HepG2 (cell line): ENCODE results near the gene TBL3. TPM values are rescaled to one million over a fixed set of nuclear protein-coding genes. Genes with fewer than 3 reads are reported as not detected.

ENCODE experiments used
- CBX2 ChIP-seq, 2 experiments: fragments of 200-600 bp in 1 of 2; sonication (generic); formaldehyde crosslinking in 1 of 2; IDR thresholded peaks; 2 replicates each; pipeline versions ENCODE4 v1.7.0 to v1.8.1; 2018 to 2022; ENCODE audit warnings: low read depth in 2 of 2, low read length in 1 of 2, mild to moderate bottlenecking in 1 of 2, missing genetic modification reagents in 1 of 2
- DMAP1 ChIP-seq: IDR thresholded peaks from 2 replicates; pipeline ENCODE4 v1.6.1; 2016
- GABPA ChIP-seq, 2 experiments: IDR thresholded peaks; 2 replicates each; pipeline ENCODE4 v1.6.1; 2011 to 2016; ENCODE audit warnings: low read depth in 2 of 2, low read length in 1 of 2, missing biosample characterization in 1 of 2, missing genetic modification characterization in 1 of 2
- HOXA7 ChIP-seq: sonication (generic); formaldehyde crosslinking; IDR thresholded peaks from 2 replicates; pipeline ENCODE4 v1.8.1; 2022; ENCODE audit warnings: mild to moderate bottlenecking, missing genetic modification reagents, moderate library complexity
- MIXL1 ChIP-seq: IDR thresholded peaks from 2 replicates; pipeline ENCODE4 v1.6.1; 2016
- RARA ChIP-seq: IDR thresholded peaks from 2 replicates; pipeline ENCODE4 v1.6.1; 2016; ENCODE audit warnings: missing genetic modification reagents, missing compliant biosample characterization
- SOX6 ChIP-seq, 2 experiments: fragments of 450-650 bp in 1 of 2; sonication (generic) in 1 of 2; formaldehyde crosslinking in 1 of 2; IDR thresholded peaks; 2 replicates each; pipeline versions ENCODE4 v1.4.0 to v1.6.1; 2017 to 2020; ENCODE audit warnings: antibody characterized with exemption in 1 of 2, mild to moderate bottlenecking in 1 of 2, missing genetic modification reagents in 1 of 2
- SP4 ChIP-seq: sonication (generic); formaldehyde crosslinking; IDR thresholded peaks from 2 replicates; pipeline ENCODE4 v1.8.1; 2023; ENCODE audit warnings: mild to moderate bottlenecking, missing genetic modification reagents
- ZNF33A ChIP-seq: sonication (generic); formaldehyde crosslinking; IDR thresholded peaks from 2 replicates; pipeline ENCODE4 v1.5.1; 2020; ENCODE audit warnings: missing genetic modification reagents, mild to moderate bottlenecking, moderate library complexity, borderline replicate concordance
- ZNF556 ChIP-seq: sonication (generic); formaldehyde crosslinking; IDR thresholded peaks from 2 replicates; pipeline ENCODE4 v1.4.0; 2020; ENCODE audit warnings: mild to moderate bottlenecking, missing genetic modification reagents, borderline replicate concordance
- ZNF709 ChIP-seq: sonication (generic); formaldehyde crosslinking; IDR thresholded peaks from 2 replicates; pipeline ENCODE4 v1.5.0; 2020; ENCODE audit warnings: mild to moderate bottlenecking, missing genetic modification reagents
- polyA plus RNA-seq, 8 experiments: library from polyadenylated mRNA; depleted of rRNA in 3 of 8; stranded (reverse) in 7 of 8; unstranded in 1 of 8; fragments of >200 nt; fragmentation: Illumina TruSeq in 4 of 8; extraction: Trizol in 4 of 8; gene quantifications; 2 replicates each; pipeline versions ENCODE4 v1.2.1 to v1.2.3, GENCODE V29; 2011 to 2016; ENCODE audit warnings: low read depth in 4 of 8, missing spikeins in 1 of 8, mixed read lengths in 1 of 8; ENCODE audit not compliant: insufficient read depth in 1 of 8
- total RNA-seq, 5 experiments: library from RNA; depleted of rRNA; stranded (reverse); fragments of >200 nt; fragmentation: Illumina TruSeq; extraction: Trizol; gene quantifications; 2 replicates each; pipeline ENCODE4 v1.2.3, GENCODE V29; 2016; ENCODE audit warnings: low read depth in 1 of 5
- TF ChIP-seq, protein P1 (sequence below): sonication (generic); formaldehyde crosslinking; IDR thresholded peaks from 2 replicates; pipeline ENCODE4 v1.4.0; 2020; ENCODE audit warnings: mild to moderate bottlenecking, missing genetic modification reagents
- TF ChIP-seq, protein P2 (sequence below): sonication (generic); formaldehyde crosslinking; IDR thresholded peaks from one replicate; pipeline ENCODE4 v1.5.1; 2020; ENCODE audit warnings: mild to moderate bottlenecking, missing genetic modification reagents; ENCODE audit errors: not compliant biosample characterization
- TF ChIP-seq, protein P3 (sequence below): sonication (generic); formaldehyde crosslinking; IDR thresholded peaks from 2 replicates; pipeline ENCODE4 v1.9.0; 2021; ENCODE audit warnings: missing genetic modification reagents, borderline replicate concordance
- TF ChIP-seq, protein P4 (sequence below): IDR thresholded peaks from 2 replicates; pipeline ENCODE4 v1.6.1; 2016; ENCODE audit warnings: missing compliant biosample characterization, missing genetic modification reagents, borderline replicate concordance

Gene TBL3
- total and polyA plus RNA-seq, 2 of the 13 experiments (the other 11 are each of a cell fraction or from before 2014, with no cell fraction given): 16.8 to 38.0 TPM

DNA sequence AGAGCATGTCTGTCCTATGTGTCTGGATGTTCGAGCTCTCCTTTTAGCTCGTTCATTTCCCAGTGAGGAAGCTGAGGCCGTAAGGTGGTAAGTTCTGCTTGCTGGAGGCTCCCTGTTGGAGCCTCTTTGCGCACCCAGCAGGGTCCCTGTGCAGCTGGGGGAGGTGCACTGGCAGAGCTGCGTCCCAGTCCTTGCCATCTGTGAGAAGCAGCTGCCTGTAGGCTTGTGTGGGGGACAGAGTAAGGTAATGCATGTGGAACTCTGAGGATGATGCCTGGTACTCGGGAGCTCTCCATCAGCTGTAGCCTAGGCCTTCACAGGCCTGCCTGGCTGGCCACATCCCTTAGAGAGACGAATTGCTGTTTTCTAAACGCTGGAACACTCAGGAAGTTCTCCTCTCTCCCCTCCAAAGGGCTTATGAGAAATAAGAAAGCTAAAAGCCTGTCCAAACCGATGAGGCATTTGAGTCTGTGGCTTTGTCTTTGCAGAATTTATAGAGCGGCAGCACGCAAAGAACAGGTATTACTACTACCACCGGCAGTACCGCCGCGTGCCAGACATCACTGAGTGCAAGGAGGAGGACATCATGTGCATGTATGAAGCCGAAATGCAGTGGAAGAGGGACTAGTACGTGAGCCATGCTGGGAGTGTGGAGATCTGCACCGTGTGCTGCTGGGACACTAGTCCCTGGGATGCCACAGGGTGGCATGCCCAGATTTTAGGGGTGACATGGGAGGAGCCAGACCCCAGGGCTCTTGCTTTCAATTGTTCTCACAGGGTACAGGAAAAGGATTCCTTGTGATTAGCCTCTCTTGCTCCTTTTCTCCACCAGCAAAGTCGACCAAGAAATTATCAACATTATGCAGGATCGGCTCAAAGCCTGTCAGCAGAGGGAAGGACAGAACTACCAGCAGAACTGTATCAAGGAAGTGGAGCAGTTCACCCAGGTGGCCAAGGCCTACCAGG lies 10.9 kb upstream of the TBL3 start (continued):
- TF ChIP-seq, protein P1, sequence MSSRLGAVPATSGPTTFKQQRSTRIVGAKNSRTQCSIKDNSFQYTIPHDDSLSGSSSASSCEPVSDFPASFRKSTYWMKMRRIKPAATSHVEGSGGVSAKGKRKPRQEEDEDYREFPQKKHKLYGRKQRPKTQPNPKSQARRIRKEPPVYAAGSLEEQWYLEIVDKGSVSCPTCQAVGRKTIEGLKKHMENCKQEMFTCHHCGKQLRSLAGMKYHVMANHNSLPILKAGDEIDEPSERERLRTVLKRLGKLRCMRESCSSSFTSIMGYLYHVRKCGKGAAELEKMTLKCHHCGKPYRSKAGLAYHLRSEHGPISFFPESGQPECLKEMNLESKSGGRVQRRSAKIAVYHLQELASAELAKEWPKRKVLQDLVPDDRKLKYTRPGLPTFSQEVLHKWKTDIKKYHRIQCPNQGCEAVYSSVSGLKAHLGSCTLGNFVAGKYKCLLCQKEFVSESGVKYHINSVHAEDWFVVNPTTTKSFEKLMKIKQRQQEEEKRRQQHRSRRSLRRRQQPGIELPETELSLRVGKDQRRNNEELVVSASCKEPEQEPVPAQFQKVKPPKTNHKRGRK (CRISPR knock-in tag): no peak
- no peak for TF ChIP-seq SP4
- TF ChIP-seq ZNF709 (CRISPR knock-in tag): no peak
- TF ChIP-seq HOXA7 (CRISPR knock-in tag): no peak
- no peak for TF ChIP-seq RARA (CRISPR knock-in tag)
- TF ChIP-seq MIXL1 (CRISPR knock-in tag): no peak
- TF ChIP-seq DMAP1 (CRISPR knock-in tag): no peak
- no peak for TF ChIP-seq CBX2 (IDR thresholded peaks at IDR 0.05; ENCODE audit: low read depth, low read length)
- TF ChIP-seq CBX2 (CRISPR knock-in tag; IDR thresholded peaks at IDR 0.05; ENCODE audit: low read depth): no peak
- TF ChIP-seq, protein P2, sequence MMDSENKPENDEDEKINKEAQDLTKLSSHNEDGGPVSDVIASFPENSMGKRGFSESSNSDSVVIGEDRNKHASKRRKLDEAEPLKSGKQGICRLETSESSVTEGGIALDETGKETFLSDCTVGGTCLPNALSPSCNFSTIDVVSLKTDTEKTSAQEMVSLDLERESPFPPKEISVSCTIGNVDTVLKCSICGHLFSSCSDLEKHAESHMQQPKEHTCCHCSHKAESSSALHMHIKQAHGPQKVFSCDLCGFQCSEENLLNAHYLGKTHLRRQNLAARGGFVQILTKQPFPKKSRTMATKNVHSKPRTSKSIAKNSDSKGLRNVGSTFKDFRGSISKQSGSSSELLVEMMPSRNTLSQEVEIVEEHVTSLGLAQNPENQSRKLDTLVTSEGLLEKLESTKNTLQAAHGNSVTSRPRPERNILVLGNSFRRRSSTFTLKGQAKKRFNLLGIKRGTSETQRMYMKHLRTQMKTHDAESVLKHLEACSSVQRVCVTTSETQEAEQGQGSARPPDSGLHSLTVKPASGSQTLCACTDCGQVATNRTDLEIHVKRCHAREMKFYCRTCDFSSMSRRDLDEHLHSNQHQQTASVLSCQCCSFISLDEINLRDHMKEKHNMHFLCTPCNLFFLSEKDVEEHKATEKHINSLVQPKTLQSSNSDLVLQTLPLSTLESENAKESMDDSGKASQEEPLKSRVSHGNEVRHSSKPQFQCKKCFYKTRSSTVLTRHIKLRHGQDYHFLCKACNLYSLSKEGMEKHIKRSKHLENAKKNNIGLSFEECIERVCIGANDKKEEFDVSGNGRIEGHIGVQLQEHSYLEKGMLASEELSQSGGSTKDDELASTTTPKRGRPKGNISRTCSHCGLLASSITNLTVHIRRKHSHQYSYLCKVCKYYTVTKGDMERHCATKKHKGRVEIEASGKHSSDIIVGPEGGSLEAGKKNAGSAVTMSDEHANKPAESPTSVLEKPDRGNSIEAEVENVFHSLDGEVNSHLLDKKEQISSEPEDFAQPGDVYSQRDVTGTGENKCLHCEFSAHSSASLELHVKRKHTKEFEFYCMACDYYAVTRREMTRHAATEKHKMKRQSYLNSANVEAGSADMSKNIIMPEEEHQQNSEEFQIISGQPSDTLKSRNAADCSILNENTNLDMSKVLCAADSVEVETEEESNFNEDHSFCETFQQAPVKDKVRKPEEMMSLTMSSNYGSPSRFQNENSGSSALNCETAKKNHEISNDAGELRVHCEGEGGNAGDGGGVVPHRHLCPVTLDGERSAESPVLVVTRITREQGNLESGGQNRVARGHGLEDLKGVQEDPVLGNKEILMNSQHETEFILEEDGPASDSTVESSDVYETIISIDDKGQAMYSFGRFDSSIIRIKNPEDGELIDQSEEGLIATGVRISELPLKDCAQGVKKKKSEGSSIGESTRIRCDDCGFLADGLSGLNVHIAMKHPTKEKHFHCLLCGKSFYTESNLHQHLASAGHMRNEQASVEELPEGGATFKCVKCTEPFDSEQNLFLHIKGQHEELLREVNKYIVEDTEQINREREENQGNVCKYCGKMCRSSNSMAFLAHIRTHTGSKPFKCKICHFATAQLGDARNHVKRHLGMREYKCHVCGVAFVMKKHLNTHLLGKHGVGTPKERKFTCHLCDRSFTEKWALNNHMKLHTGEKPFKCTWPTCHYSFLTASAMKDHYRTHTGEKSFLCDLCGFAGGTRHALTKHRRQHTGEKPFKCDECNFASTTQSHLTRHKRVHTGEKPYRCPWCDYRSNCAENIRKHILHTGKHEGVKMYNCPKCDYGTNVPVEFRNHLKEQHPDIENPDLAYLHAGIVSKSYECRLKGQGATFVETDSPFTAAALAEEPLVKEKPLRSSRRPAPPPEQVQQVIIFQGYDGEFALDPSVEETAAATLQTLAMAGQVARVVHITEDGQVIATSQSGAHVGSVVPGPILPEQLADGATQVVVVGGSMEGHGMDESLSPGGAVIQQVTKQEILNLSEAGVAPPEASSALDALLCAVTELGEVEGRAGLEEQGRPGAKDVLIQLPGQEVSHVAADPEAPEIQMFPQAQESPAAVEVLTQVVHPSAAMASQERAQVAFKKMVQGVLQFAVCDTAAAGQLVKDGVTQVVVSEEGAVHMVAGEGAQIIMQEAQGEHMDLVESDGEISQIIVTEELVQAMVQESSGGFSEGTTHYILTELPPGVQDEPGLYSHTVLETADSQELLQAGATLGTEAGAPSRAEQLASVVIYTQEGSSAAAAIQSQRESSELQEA: no peak
- no peak for TF ChIP-seq GABPA (IDR thresholded peaks at IDR 0.05; ENCODE audit: low read depth, low read length)
- no peak for TF ChIP-seq GABPA (CRISPR knock-in tag; IDR thresholded peaks at IDR 0.05; ENCODE audit: low read depth)
- TF ChIP-seq SOX6 (IDR thresholded peaks at IDR 0.05): no peak
- TF ChIP-seq SOX6 (CRISPR knock-in tag; IDR thresholded peaks at IDR 0.05): no peak
- no peak for TF ChIP-seq ZNF33A (CRISPR knock-in tag)
- TF ChIP-seq, protein P3, sequence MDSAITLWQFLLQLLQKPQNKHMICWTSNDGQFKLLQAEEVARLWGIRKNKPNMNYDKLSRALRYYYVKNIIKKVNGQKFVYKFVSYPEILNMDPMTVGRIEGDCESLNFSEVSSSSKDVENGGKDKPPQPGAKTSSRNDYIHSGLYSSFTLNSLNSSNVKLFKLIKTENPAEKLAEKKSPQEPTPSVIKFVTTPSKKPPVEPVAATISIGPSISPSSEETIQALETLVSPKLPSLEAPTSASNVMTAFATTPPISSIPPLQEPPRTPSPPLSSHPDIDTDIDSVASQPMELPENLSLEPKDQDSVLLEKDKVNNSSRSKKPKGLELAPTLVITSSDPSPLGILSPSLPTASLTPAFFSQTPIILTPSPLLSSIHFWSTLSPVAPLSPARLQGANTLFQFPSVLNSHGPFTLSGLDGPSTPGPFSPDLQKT (CRISPR knock-in tag): no peak
- TF ChIP-seq ZNF556 (CRISPR knock-in tag): no peak
- TF ChIP-seq, protein P4, sequence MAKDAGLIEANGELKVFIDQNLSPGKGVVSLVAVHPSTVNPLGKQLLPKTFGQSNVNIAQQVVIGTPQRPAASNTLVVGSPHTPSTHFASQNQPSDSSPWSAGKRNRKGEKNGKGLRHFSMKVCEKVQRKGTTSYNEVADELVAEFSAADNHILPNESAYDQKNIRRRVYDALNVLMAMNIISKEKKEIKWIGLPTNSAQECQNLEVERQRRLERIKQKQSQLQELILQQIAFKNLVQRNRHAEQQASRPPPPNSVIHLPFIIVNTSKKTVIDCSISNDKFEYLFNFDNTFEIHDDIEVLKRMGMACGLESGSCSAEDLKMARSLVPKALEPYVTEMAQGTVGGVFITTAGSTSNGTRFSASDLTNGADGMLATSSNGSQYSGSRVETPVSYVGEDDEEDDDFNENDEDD (CRISPR knock-in tag): no peak
